Measurements from ENCODE around the gene PPP3R1.

- TF ChIP-seq CTCF (IDR thresholded peaks at IDR 0.05) (no peak), POLR2A (IDR thresholded peaks at IDR 0.05) (no peak), POLR2AphosphoS5 (IDR thresholded peaks at IDR 0.05) (no peak), EP300 (IDR thresholded peaks at IDR 0.05) (no peak)
Measured at GRCh38 chr2:68195096-68195495, 57.2 kb downstream of the PPP3R1 start.
